Neural cell (in vitro differentiated cells): ENCODE results near the gene SUGCT. TPM values are rescaled to one million over a fixed set of nuclear protein-coding genes. Genes with fewer than 3 reads are reported as not detected.

ENCODE experiments used
- H2AFZ ChIP-seq: fragments of 200-600, 300-800 bp; sonication (generic), shearing (Covaris generic); 2 replicates; pipeline ENCODE4 v1.6.0; 2014; ENCODE audit warnings: low read depth, mild to moderate bottlenecking, antibody characterized with exemption, low read length, moderate library complexity
- H3F3A ChIP-seq: fragments of 200-600 bp; shearing (Covaris generic); 2 replicates; pipeline ENCODE4 v1.6.1; 2016; ENCODE audit warnings: mild to moderate bottlenecking, moderate library complexity, mixed read lengths, antibody characterized with exemption, low read length; ENCODE audit not compliant: insufficient read depth, poor library complexity, severe bottlenecking
- H3K27ac ChIP-seq: fragments of 200-600, 300-800 bp; sonication (generic), shearing (Covaris generic); 2 replicates; pipeline ENCODE4 v1.5.1; 2014; ENCODE audit warnings: mild to moderate bottlenecking, low read length, moderate library complexity
- H3K27me3 ChIP-seq: fragments of 300-800, 200-600 bp; sonication (generic), shearing (Covaris generic); 2 replicates; pipeline ENCODE4 v1.6.0; 2014; ENCODE audit warnings: mild to moderate bottlenecking, low read depth, low read length, moderate library complexity; ENCODE audit not compliant: insufficient read depth
- H3K36me3 ChIP-seq: fragments of 300-800, 200-600 bp; sonication (generic), shearing (Covaris generic); 2 replicates; pipeline ENCODE4 v1.5.1; 2014; ENCODE audit warnings: mild to moderate bottlenecking, antibody characterized with exemption, low read length, moderate library complexity; ENCODE audit not compliant: insufficient read depth
- H3K4me2 ChIP-seq: fragments of 300-800, 200-600 bp; sonication (generic), shearing (Covaris generic); 2 replicates; pipeline ENCODE4 v1.6.0; 2014; ENCODE audit warnings: mild to moderate bottlenecking, low read length
- H3K4me3 ChIP-seq: fragments of 300-800, 200-600 bp; sonication (generic), shearing (Covaris generic); 2 replicates; pipeline ENCODE4 v1.5.1; 2014; ENCODE audit warnings: mild to moderate bottlenecking, low read length, moderate library complexity
- H3K79me2 ChIP-seq: fragments of 200-600 bp; shearing (Covaris generic); replicated peaks from 2 replicates; pipeline ENCODE4 v1.6.0; 2014; ENCODE audit warnings: mild to moderate bottlenecking, low read length, moderate library complexity; ENCODE audit not compliant: insufficient read depth
- H3K9ac ChIP-seq: fragments of 300-800, 200-600 bp; sonication (generic), shearing (Covaris generic); 2 replicates; pipeline ENCODE4 v1.6.1; 2016; ENCODE audit warnings: mild to moderate bottlenecking, low read length, mixed read lengths
- H3K9me2 ChIP-seq: fragments of 200-600 bp; shearing (Covaris generic); 2 replicates; pipeline ENCODE4 v1.6.1; 2016; ENCODE audit warnings: mild to moderate bottlenecking, low read length, mixed read lengths; ENCODE audit not compliant: insufficient read depth
- H3K9me3 ChIP-seq: fragments of 200-600, 300-800 bp; sonication (generic), shearing (Covaris generic); 2 replicates; pipeline ENCODE4 v1.6.1; 2016; ENCODE audit warnings: mild to moderate bottlenecking, mixed run types, low read length, moderate library complexity, mixed read lengths
- H4K20me1 ChIP-seq: fragments of 200-600 bp; shearing (Covaris generic); 2 replicates; pipeline ENCODE4 v1.6.1; 2016; ENCODE audit warnings: mild to moderate bottlenecking, mixed run types; ENCODE audit not compliant: insufficient read depth
- CTCF ChIP-seq: fragments of 450-650 bp; IDR thresholded peaks from 2 replicates; pipeline ENCODE4 v1.5.1; 2014; ENCODE audit warnings: antibody characterized with exemption, mild to moderate bottlenecking, moderate library complexity; ENCODE audit not compliant: poor library complexity, severe bottlenecking
- EP300 ChIP-seq: fragments of 450-650 bp; conservative IDR thresholded peaks from 2 replicates; pipeline ENCODE4 v1.6.1; 2014; ENCODE audit warnings: antibody characterized with exemption, mild to moderate bottlenecking, moderate library complexity; ENCODE audit not compliant: poor library complexity, severe bottlenecking
- EZH2 ChIP-seq: fragments of 200-600, 300-800 bp; shearing (Covaris generic), sonication (generic); IDR thresholded peaks from 2 replicates; pipeline ENCODE4 v1.6.1; 2014; ENCODE audit warnings: antibody characterized with exemption, low read length, borderline replicate concordance, mild to moderate bottlenecking; ENCODE audit not compliant: insufficient read depth, poor library complexity, severe bottlenecking
- MXI1 ChIP-seq: fragments of 450-650 bp; conservative IDR thresholded peaks from 2 replicates; pipeline ENCODE4 v1.6.1; 2014; ENCODE audit warnings: antibody characterized with exemption, mild to moderate bottlenecking; ENCODE audit not compliant: poor library complexity, severe bottlenecking
- POLR2AphosphoS5 ChIP-seq: IDR thresholded peaks from 2 replicates; pipeline ENCODE4 v1.6.1; 2012
- RAD21 ChIP-seq: fragments of 450-650 bp; conservative IDR thresholded peaks from 2 replicates; pipeline ENCODE4 v1.6.1; 2014; ENCODE audit warnings: antibody characterized with exemption, mild to moderate bottlenecking, moderate library complexity
- SMC3 ChIP-seq: fragments of 450-650 bp; conservative IDR thresholded peaks from 2 replicates; pipeline ENCODE4 v1.6.1; 2014; ENCODE audit warnings: antibody characterized with exemption, mild to moderate bottlenecking, moderate library complexity; ENCODE audit not compliant: poor library complexity
- TAF1 ChIP-seq: IDR thresholded peaks from 2 replicates; pipeline ENCODE4 v1.6.1; 2012; ENCODE audit warnings: low read depth
- polyA plus RNA-seq: library from polyadenylated mRNA; depleted of rRNA; stranded (reverse); fragments of >200 nt; gene quantifications from 2 replicates; pipeline ENCODE4 v1.2.3, GENCODE V29; 2014
- TF ChIP-seq, protein P1 (sequence below): IDR thresholded peaks from 2 replicates; pipeline ENCODE4 v1.6.1; 2012; ENCODE audit warnings: borderline replicate concordance

Gene SUGCT
- polyA plus RNA-seq, 1 donor from 2014 or later: not detected

- TF ChIP-seq MXI1 (no peak), POLR2AphosphoS5 (no peak), RAD21 (no peak), CTCF (no peak), TAF1 (no peak), SMC3 (no peak), EP300 (no peak), EZH2 (no peak)
- TF ChIP-seq, protein P1, sequence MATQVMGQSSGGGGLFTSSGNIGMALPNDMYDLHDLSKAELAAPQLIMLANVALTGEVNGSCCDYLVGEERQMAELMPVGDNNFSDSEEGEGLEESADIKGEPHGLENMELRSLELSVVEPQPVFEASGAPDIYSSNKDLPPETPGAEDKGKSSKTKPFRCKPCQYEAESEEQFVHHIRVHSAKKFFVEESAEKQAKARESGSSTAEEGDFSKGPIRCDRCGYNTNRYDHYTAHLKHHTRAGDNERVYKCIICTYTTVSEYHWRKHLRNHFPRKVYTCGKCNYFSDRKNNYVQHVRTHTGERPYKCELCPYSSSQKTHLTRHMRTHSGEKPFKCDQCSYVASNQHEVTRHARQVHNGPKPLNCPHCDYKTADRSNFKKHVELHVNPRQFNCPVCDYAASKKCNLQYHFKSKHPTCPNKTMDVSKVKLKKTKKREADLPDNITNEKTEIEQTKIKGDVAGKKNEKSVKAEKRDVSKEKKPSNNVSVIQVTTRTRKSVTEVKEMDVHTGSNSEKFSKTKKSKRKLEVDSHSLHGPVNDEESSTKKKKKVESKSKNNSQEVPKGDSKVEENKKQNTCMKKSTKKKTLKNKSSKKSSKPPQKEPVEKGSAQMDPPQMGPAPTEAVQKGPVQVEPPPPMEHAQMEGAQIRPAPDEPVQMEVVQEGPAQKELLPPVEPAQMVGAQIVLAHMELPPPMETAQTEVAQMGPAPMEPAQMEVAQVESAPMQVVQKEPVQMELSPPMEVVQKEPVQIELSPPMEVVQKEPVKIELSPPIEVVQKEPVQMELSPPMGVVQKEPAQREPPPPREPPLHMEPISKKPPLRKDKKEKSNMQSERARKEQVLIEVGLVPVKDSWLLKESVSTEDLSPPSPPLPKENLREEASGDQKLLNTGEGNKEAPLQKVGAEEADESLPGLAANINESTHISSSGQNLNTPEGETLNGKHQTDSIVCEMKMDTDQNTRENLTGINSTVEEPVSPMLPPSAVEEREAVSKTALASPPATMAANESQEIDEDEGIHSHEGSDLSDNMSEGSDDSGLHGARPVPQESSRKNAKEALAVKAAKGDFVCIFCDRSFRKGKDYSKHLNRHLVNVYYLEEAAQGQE: no peak
- H3K27me3 ChIP-seq: no peaks in the 10 kb centered on the region
- H3F3A ChIP-seq: no peaks in the 10 kb centered on the region
- H3K9ac ChIP-seq: no peak overlapping the region
- H3K9me2 ChIP-seq: no peaks in the 10 kb centered on the region
- H3K4me2 ChIP-seq: no peak overlapping the region
- H3K79me2 ChIP-seq: no peaks in the 10 kb centered on the region
- H3K4me3 ChIP-seq: no peak overlapping the region
- no peaks in the 10 kb centered on the region for H4K20me1 ChIP-seq
- H3K9me3 ChIP-seq: no peaks in the 10 kb centered on the region
- no peaks in the 10 kb centered on the region for H3K36me3 ChIP-seq
- H3K27ac ChIP-seq: no peak overlapping the region
- H2AFZ ChIP-seq: no peak overlapping the region
Measured at GRCh38 chr7:40402661-40403060, 267.9 kb downstream of the SUGCT start.

- no peaks in the 10 kb centered on the region for H3K9me3 ChIP-seq
- H3K27ac ChIP-seq: no peak overlapping the region
- H3K9me2 ChIP-seq: no peaks in the 10 kb centered on the region
- no peak overlapping the region for H3K4me3 ChIP-seq
- H3K9ac ChIP-seq: no peak overlapping the region
- H3K4me2 ChIP-seq: no peak overlapping the region
- H2AFZ ChIP-seq: no peak overlapping the region
- no peaks in the 10 kb centered on the region for H4K20me1 ChIP-seq
- H3K27me3 ChIP-seq: no peaks in the 10 kb centered on the region
- H3K36me3 ChIP-seq: no peaks in the 10 kb centered on the region
- no peaks in the 10 kb centered on the region for H3F3A ChIP-seq
- TF ChIP-seq EP300 (no peak), EZH2 (no peak), SMC3 (no peak), CTCF (no peak), POLR2AphosphoS5 (no peak), TAF1 (no peak), MXI1 (no peak), RAD21 (no peak)
- TF ChIP-seq, protein P1: no peak
- no peaks in the 10 kb centered on the region for H3K79me2 ChIP-seq
Measured at GRCh38 chr7:40403703-40404476, 269.1 kb downstream of the SUGCT start.
